Gastrocnemius medialis (tissue), 4 donors: ENCODE data around the gene GFM2. TPM values are rescaled to one million over a fixed set of nuclear protein-coding genes. Genes with fewer than 3 reads are reported as not detected.
A peak's percentile ranks its signal among the peaks of the same experiment; 100 is the strongest.

Source experiments
- ATAC-seq, 2 donors: fragments of 150-250 bp; one replicate each; pipeline ENCODE4 v1.9.1; 2016
- DNase-seq, 2 donors: peaks; one replicate each; pipeline ENCODE4 v3.0.0-alpha.2; 2019
- H3K27ac ChIP-seq, 4 donors: fragments of 200-600 bp; sonication (generic); 1 replicate in 1 of 4; 2 replicates in 3 of 4; pipeline ENCODE4 v1.5.1; 2016 to 2018; ENCODE audit warnings: mild to moderate bottlenecking in 2 of 4, moderate library complexity in 1 of 4
- H3K27me3 ChIP-seq, 3 donors: fragments of 200-600 bp; sonication (generic) in 2 of 3; 1 replicate in 1 of 3; 2 replicates in 2 of 3; pipeline versions ENCODE4 v1.5.1 to v1.6.0; 2016 to 2019; ENCODE audit warnings: mild to moderate bottlenecking in 1 of 3, moderate library complexity in 1 of 3
- H3K36me3 ChIP-seq, 2 donors: fragments of 200-600 bp; sonication (generic) in 1 of 2; one replicate each; pipeline ENCODE4 v1.5.1; 2017 to 2018
- H3K4me1 ChIP-seq, 2 donors: fragments of 200-600 bp; sonication (generic) in 1 of 2; one replicate each; pipeline ENCODE4 v1.5.1; 2016 to 2017; ENCODE audit warnings: mild to moderate bottlenecking in 2 of 2
- H3K4me3 ChIP-seq, 4 donors: fragments of 200-600 bp; sonication (generic) in 3 of 4; 1 replicate in 1 of 4; 2 replicates in 3 of 4; pipeline ENCODE4 v1.5.1; 2016 to 2019; ENCODE audit warnings: mild to moderate bottlenecking in 2 of 4
- H3K9me3 ChIP-seq, 3 donors: fragments of 200-600 bp; sonication (generic) in 2 of 3; 1 replicate in 1 of 3; 2 replicates in 2 of 3; pipeline ENCODE4 v1.5.1; 2016 to 2019
- POLR2A ChIP-seq, 2 donors: fragments of 450-650 bp; IDR thresholded peaks; one replicate each; pipeline ENCODE4 v1.6.1; 2017; ENCODE audit warnings: antibody characterized with exemption in 2 of 2, mild to moderate bottlenecking in 2 of 2, moderate library complexity in 2 of 2
- in situ Hi-C, 4 donors: fragments of 200-750 bp; cut with MboI; loops; one replicate each; pipeline versions ENCODE4 v1.15.0 to v1.8.0; 2017; ENCODE audit warnings: low sequenced_read_pairs in 4 of 4
- intact Hi-C: fragments of 100-400 bp; cut with DNase I; formaldehyde crosslinking; loops from one replicate; pipeline ENCODE4 v1.15.1; 2023; ENCODE audit warnings: low total_unique reads
- total RNA-seq, 4 donors: library from RNA; depleted of rRNA; stranded (reverse); fragments of >200 nt; gene quantifications; one replicate each; pipeline versions ENCODE4 v1.1.0 to v1.2.3, GENCODE V29; 2016
- TF ChIP-seq, protein P1 (sequence below), 5 experiments: fragments of 450-650 bp in 3 of 5; fragments of 200-600 bp in 2 of 5; sonication (generic) in 2 of 5; IDR thresholded peaks in 4 of 5; conservative IDR thresholded peaks in 1 of 5; 1 replicate in 4 of 5; 2 replicates in 1 of 5; pipeline ENCODE4 v1.5.1; 2016 to 2019; ENCODE audit warnings: antibody characterized with exemption in 5 of 5, mild to moderate bottlenecking in 3 of 5, moderate library complexity in 3 of 5

The GFM2 gene
- total RNA-seq, 4 donors from 2014 or later = 19.4 to 25.6 (median 23.8) TPM

DNA sequence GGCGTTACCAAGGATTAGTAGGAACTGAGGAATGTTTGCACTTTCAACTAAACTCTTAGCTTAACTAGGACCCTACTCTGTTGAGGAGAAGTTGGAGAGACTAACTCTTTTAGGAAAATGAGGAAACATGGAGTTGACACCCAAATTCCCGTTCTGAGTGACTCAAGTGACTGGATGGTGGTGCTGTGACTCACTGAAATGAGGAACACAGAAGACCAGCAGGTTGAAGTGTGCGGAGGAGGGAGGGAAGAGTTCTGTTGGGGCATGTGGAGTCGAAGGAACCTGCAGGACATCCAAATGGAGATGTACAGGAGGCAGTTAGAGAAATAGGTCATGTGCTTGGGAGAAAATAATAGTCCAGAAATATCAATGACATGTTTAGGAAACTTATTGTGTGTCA lies 73.7 kb downstream of the GFM2 start:
- Histone ChIP-seq H3K27ac (no peak overlapping the region), H3K9me3 (no peaks in the 10 kb centered on the region), H3K36me3 (peaks cover 0 to 43% of the 10 kb centered on the region in 2 donors), H3K4me3 (no peak overlapping the region), H3K4me1 (no peaks in the 10 kb centered on the region), H3K27me3 (no peaks in the 10 kb centered on the region)
- DNase-seq (no peak), ATAC-seq (no peak)
- TF ChIP-seq POLR2A (IDR thresholded peaks at IDR 0.05) = no peak
- TF ChIP-seq, protein P1, sequence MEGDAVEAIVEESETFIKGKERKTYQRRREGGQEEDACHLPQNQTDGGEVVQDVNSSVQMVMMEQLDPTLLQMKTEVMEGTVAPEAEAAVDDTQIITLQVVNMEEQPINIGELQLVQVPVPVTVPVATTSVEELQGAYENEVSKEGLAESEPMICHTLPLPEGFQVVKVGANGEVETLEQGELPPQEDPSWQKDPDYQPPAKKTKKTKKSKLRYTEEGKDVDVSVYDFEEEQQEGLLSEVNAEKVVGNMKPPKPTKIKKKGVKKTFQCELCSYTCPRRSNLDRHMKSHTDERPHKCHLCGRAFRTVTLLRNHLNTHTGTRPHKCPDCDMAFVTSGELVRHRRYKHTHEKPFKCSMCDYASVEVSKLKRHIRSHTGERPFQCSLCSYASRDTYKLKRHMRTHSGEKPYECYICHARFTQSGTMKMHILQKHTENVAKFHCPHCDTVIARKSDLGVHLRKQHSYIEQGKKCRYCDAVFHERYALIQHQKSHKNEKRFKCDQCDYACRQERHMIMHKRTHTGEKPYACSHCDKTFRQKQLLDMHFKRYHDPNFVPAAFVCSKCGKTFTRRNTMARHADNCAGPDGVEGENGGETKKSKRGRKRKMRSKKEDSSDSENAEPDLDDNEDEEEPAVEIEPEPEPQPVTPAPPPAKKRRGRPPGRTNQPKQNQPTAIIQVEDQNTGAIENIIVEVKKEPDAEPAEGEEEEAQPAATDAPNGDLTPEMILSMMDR (IDR thresholded peaks at IDR 0.05 in 4 of 5, conservative IDR thresholded peaks at IDR 0.05 in 1 of 5) = no peak
- intact Hi-C loops = no loop called here
- in situ Hi-C loops = no loop called here

- H3K27me3 ChIP-seq = no peaks in the 10 kb centered on the region
- H3K4me3 ChIP-seq = no peak overlapping the region
- ATAC-seq = no peak
- no peaks in the 10 kb centered on the region for H3K9me3 ChIP-seq
- intact Hi-C loops (loop anchor here (5.0 to 10.0 kb wide), 2 partner anchors 650 to 1122 kb away; partner anchors contain the start of genes ANKRA2, HMGCR and UTP15), in situ Hi-C loops (no loop called here)
- no peak for DNase-seq
- H3K4me1 ChIP-seq = peaks cover 7 to 12% of the 10 kb centered on the region in 2 donors
- H3K36me3 ChIP-seq = peaks cover 0 to 17% of the 10 kb centered on the region in 2 donors
- TF ChIP-seq, protein P1 (IDR thresholded peaks at IDR 0.05 in 4 of 5, conservative IDR thresholded peaks at IDR 0.05 in 1 of 5) = no peak
- no peak for TF ChIP-seq POLR2A (IDR thresholded peaks at IDR 0.05)
- H3K27ac ChIP-seq = no peak overlapping the region
Measured at GRCh38 chr5:74686962-74687751, 79.8 kb downstream of the GFM2 start.

DNA sequence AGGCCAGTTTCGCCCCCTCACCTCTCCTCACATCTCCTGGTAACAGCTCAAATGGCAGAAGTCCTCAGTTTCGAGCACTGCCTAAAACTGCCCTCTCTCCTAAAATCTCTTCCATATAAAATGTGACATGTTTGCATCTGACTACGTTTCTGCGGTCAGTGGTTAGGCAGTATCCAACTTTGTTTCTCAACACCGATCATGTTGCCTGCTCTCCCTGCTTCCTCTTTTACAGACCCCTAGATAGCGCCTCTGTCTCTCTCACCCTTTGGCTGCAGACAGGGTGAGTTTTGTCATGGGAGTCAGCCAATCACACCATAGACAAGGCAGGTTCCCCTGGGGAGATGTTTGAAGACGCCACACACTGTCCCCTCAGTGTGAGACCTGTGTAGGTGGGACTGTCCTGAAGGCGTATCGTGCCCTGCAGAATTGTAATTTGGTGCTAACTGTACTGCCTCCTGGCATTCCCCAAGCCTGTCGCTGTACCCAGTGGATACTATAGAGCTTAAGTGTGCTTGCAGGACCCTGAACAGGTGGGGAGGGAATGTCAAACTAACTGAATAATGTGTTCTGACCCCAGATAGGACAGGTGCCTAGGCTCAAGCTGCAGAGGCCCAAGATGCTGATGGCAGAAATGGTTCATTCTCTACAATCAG lies 80.8 kb downstream of the GFM2 start:
- Histone ChIP-seq H3K9me3 (no peaks in the 10 kb centered on the region), H3K27ac (peak overlapping the region; percentile 83 to 90 (median 89)), H3K36me3 (peaks cover 0 to 11% of the 10 kb centered on the region in 2 donors), H3K4me1 (peaks cover 7 to 12% of the 10 kb centered on the region in 2 donors), H3K4me3 (peak overlapping the region; percentile 84 to 96 (median 92)), H3K27me3 (no peaks in the 10 kb centered on the region)
- DNase-seq (peak in 1 of 2 donors; percentile 14), ATAC-seq (peak; percentile 24 to 42)
- in situ Hi-C loops (no loop called here), intact Hi-C loops (loop anchor here (1.0 to 10.0 kb wide), 3 partner anchors 80 to 1121 kb away; partner anchors contain the start of genes ANKRA2, HMGCR and UTP15)
- TF ChIP-seq, protein P1 (IDR thresholded peaks at IDR 0.05 in 4 of 5, conservative IDR thresholded peaks at IDR 0.05 in 1 of 5) = no peak
- no peak for TF ChIP-seq POLR2A (IDR thresholded peaks at IDR 0.05)

GRCh38 chr5:74684900-74685851 lies 81.7 kb downstream of the GFM2 start, which contains the start of gene HEXB:
TSS of gene HEXB (plus strand) at chr5:74685233. CDS start at chr5:74685261, 28 bp downstream.
- in situ Hi-C loops (no loop called here), intact Hi-C loops (loop anchor here (1.0 to 10.0 kb wide), 3 partner anchors 81 to 1120 kb away; partner anchors contain the start of genes ANKRA2, HMGCR and UTP15)
- no peaks in the 10 kb centered on the region for H3K27me3 ChIP-seq
- peak; percentile 80 to 83 for DNase-seq
- peaks cover 7 to 12% of the 10 kb centered on the region in 2 donors for H3K4me1 ChIP-seq
- ATAC-seq = peak; percentile 90 to 91
- peak within 1 kb of the TSS; percentile 83 to 90 (median 89) for H3K27ac ChIP-seq
- TF ChIP-seq, protein P1 (IDR thresholded peaks at IDR 0.05 in 4 of 5, conservative IDR thresholded peaks at IDR 0.05 in 1 of 5) = peak in 1 of 5 experiments; percentile 4
- TF ChIP-seq POLR2A (IDR thresholded peaks at IDR 0.05) = peak; percentile 84 to 86
- H3K36me3 ChIP-seq = peaks cover 0 to 9% of the 10 kb centered on the region in 2 donors
- peak within 1 kb of the TSS; percentile 84 to 96 (median 92) for H3K4me3 ChIP-seq
- no peaks in the 10 kb centered on the region for H3K9me3 ChIP-seq
